Caki2 (cell line): Measurements from ENCODE around the gene COPA. TPM values are rescaled to one million over a fixed set of nuclear protein-coding genes. Genes with fewer than 3 reads are reported as not detected.

Experiments
- DNase-seq: peaks from one replicate; pipeline ENCODE4 v3.0.0-alpha.2; 2015; ENCODE audit warnings: low read depth
- in situ Hi-C: cut with HindIII; loops from 2 replicates; pipeline ENCODE4 v1.10.0; 2016; ENCODE audit warnings: low sequenced_read_pairs, low pct_unique_long_range_greater_than_20kb, mixed read lengths
- total RNA-seq: library from RNA; depleted of rRNA; stranded (reverse); fragments of >200 nt; shearing (Covaris generic); gene quantifications from 2 replicates; pipeline ENCODE4 v1.2.3, GENCODE V29; 2014; ENCODE audit warnings: low replicate concordance; rRNA removed

Gene COPA
- total RNA-seq, 1 experiment from 2014 or later, result 84.9 TPM

DNA sequence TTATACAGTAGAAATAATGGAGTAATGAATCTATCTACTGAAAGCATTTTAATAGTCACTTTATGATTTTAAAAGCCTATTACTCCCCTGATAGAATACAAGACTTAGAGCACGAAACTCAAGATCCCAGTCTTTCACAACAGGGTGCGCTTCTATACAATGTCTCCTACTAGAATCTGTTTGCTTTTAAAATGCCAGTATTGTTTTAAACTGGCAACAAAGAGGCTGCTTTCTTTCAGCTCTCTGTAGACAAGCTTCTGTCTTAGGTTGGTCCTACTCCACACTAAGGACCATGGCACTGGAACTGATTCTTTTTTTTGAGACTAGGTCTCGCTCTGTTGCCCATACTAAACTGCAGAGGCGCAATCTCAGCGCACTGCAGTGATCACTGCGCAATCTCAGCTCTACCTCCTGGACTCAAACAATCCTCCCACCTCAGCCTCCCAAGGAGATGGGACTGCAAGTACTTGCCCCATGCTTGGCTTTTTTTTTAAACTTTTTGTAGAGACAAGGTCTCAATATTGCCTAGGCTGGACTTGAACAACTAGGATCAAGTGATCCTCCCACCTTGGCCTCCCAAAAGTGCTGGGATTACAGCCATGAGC lies 85.5 kb downstream of the COPA start:
- in situ Hi-C loops, result no loop called here
- DNase-seq, result no peak

DNA sequence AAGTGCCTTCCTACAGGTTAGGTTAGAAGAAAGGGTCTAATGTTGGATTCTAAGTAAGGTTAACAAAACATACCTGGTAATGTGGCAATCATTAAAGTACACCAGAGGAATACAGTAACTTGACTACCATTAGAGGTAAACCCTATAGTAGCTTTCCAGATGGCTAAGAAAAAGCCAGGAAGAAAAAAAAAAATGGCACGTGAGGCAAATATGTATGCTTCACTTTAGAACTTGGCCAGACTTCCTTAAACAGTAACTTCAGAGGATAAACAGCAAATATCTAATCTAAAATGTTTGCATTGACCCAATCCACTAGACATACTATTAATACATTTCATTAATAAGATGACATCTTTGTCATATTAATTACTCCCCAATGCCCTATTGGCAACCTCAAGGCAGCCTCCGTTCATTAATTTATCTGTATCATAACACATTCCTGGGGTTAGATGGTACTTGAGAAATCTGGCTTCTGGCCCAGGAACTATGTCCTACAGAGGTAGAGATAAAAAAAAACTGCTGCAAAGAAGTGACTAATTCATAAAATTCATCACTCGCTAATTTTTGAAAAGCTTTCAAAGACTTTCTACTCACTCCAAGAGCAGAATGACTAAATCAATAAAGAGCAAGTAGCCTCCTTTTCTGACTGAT lies 86.5 kb downstream of the COPA start:
- in situ Hi-C loops, result no loop called here
- peak; percentile 23 for DNase-seq

DNA sequence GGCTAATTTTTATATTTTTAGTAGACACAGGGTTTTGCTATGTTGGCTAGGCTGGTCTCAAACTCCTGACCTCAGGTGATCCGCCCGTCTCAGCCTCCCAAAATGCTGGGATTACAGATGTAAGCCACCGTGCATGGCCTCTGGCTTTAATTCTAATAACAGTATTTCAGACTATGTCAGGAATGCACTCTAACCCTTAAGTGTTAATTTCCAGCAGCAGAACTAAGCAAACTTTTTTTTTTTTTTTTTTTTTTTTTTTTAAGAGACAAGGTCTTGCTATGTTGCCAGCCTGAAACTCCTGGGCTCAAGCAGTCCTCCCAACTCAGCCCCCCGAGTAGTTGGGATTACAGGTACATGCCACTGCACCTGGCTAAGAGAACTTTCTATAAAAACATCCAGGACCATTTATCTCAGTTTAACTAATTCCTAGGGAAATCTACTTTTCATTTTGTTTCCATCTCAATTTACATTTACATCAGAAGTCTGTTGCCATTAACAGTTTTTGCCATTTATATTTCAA lies 87.2 kb downstream of the COPA start:
- in situ Hi-C loops, result no loop called here
- DNase-seq, result no peak

DNA sequence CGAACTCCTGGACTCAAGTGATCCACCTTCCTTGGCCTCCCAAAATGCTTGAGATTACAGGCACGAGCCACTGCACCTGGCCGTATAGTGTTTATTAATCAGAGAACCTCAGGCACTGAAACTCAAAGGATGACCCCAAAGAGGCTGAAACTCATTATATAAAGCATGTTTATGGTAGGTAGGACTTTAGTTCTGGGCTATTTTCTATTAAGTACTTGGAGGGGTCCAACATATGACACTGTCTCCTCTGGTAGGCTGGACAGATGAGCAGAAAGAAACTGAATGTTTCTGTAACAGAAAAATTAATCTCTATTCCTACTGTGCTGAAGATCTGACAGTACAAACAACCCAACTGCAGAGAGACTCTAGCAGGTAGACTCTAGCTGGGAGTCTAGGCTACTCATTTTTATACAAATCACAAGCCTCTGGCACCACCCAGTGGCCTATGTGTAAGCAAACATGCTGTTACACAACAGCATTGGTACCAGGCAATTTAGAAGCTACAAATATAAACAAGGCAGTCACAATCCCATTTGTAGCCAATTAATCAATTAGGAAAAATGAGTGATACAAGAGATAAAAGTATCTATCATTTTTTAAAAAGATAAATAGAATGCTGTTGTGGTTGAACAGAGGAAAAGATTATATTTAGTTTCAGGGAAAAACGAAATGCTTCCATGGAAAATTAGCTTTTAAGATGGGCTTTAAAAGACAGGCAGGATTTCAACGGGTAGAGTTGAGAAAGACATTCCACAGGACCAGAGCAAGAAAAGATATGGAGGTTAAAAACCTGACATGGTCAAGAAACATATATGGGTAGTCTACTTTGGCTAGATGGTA lies 91.1 kb downstream of the COPA start:
- DNase-seq, result peak; percentile 34
- in situ Hi-C loops, result no loop called here

DNA sequence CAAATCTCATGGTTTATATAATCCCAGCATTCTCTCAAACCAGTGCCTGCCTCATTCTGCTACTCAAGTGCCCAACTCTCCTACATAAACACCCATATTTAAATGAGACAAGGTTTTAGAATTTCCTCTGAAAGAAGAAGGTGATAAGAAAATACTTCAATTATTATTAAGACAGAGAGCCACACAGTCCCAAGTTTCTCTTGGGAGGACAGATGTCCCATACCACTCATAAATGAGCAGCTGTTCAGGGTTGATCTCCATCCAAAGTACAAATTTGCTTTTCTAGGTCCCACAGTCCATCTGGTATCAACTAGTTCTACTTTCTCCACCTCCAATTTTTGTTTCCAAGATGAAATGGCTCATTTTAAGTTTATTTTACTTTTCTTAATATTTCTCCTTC lies 92.0 kb downstream of the COPA start:
- in situ Hi-C loops, result no loop called here
- DNase-seq, result no peak

DNA sequence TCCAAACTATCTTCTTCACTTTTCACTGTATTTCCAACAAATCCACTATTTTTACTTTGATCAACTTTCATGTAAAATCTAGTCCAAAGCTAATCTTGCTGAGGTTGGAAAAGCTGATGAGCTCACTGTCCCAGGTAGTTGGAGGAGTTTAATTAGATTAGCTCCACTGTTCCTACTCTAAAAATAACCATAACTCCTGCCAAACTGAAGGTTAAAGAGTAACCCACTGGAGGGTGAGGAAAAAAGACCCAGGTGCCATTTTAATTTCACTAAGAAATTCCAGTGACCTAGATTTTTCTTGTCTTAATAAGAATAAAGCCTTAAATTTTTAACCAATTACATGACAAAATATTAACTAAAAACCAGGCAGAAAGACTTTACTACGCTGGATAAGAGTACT lies 96.0 kb downstream of the COPA start:
- DNase-seq, result no peak

DNA sequence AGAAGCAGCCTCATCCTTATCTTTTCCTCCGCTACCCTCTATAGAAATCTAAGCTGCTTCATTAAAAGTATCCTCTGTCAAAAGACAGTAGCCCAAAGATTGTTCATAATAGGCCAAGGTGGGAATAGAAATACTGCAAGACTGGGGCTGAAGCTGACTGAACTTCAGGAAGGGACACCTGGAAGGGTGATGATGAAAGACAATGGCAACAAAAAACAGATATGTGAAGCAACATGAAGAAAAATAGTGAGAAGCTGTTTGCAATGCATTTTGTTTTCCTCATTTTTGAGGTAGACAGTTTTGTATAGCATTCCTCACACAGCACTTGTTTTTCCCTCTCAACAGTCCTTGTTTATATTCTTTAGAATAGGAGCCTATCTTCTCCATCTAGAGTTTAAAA lies 97.6 kb downstream of the COPA start:
- no peak for DNase-seq
- in situ Hi-C loops, result no loop called here

More for the DNA sequence above, 96.0 kb downstream of the COPA start:
- in situ Hi-C loops, result no loop called here

DNA sequence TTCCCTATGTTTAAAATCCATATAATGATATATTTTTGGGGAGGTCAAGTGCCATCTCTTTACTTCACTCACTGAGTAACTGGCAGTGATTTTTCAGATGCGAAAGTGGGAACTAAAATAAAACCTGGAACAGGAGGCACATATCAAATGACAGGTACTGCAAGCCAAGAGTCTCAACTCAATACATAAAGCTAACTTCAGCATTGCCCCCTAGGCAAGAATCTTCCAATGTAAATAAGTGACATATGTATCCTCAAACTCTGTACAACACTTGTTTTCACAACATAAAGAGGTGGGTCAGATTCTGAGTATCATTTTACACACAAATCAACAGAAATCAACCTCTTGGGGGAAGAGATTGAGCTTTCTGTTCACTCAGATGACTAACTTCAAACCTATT lies 98.8 kb downstream of the COPA start:
- in situ Hi-C loops, result no loop called here
- no peak for DNase-seq

DNA sequence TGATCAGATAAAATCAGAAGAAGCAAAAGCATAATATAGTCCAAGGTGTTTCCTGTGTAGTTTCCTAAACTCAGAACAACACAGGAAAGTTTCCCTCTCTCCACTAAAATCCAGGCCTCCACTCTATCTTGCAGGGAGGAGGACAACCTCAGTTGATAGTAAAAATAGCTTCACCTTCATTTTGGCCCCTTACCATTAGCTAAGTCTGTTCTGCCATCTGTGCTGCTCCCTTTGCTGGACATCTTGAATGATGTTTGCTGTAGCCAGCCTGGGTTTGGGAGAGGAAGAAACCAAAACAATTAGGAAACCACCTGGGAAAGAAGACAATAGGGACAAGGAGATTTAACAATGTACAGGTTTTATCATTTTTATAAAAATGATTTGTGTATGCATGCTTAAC lies 99.3 kb downstream of the COPA start:
- in situ Hi-C loops, result no loop called here
- DNase-seq, result no peak

DNA sequence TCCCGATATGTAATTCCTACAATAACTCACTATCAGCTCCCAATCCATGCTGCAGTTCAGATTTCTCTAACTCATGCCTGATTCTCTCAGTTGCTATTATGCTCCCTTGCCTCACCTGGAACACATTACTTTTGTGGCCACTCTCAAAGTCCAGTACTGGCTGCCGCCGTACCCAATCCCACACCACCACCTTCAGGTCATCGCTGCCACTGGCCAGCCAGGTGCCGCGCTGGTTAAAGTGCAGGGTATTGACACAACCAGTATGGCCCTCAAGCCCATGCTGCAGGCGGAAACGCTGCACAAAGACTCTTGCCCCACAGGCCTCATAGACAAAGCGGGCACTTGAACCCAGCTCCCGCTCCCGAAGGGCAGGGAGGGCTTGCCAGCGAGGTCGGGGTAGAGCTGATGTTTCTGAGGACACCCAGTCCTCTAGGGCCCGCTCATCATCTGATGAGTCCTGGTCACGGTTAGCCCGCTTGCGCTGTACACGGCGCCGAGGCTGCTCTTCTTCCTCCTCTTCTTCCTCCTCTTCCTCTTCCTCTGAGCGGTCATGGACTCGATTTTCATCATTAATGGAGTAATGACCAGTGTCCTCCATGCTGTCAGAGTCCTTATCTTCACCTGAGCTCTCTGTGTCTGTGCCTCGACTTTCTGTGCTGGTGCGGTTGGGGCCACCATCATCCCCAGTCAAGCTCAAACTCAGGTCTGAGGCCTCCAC lies 103.3 kb downstream of the COPA start:
- in situ Hi-C loops, result no loop called here

More for the DNA sequence above, 103.3 kb downstream of the COPA start:
- no peak for DNase-seq

Other genes with a start within 250 kb of the COPA start
- 52.6 and 56.2 TPM in 2 replicates for gene IGSF8, start 244.6 kb downstream of the COPA start, total RNA-seq
- not detected in 2 replicates for gene ATP1A2, start 227.5 kb downstream of the COPA start, total RNA-seq
- not detected in 2 replicates for gene ATP1A4, start 191.6 kb downstream of the COPA start, total RNA-seq
- gene CASQ1, start 152.7 kb downstream of the COPA start, total RNA-seq, result not detected in 2 replicates
- gene PEA15, start 137.9 kb downstream of the COPA start, total RNA-seq, result 97.4 and 114 TPM in 2 replicates
- gene DCAF8, start 80.7 kb downstream of the COPA start, total RNA-seq, result 14.9 and 21.2 TPM in 2 replicates
- gene PEX19, start 58.1 kb downstream of the COPA start, total RNA-seq, result 42.1 and 44.9 TPM in 2 replicates
- 47.8 and 48.8 TPM in 2 replicates for gene NCSTN, start 133 bp upstream of the COPA start, total RNA-seq
- not detected in 2 replicates for gene NHLH1, start 23.8 kb upstream of the COPA start, total RNA-seq
- gene VANGL2, start 57.3 kb upstream of the COPA start, total RNA-seq, result not detected in 2 replicates
- not detected in 2 replicates for gene SLAMF6, start 180.0 kb upstream of the COPA start, total RNA-seq
- gene CD84, start 236.2 kb upstream of the COPA start, total RNA-seq, result not detected in 2 replicates